Renal pelvis (tissue), 4 donors: ENCODE results near the gene IRAK3. TPM values are rescaled to one million over a fixed set of nuclear protein-coding genes. Genes with fewer than 3 reads are reported as not detected.
"Not testable (repeated sequence)": the region's sequence is repeated elsewhere in the genome, so short reads cannot be mapped to it uniquely, and the experiment has no call there.

Experiments used
- DNase-seq: peaks from one replicate; pipeline ENCODE4 v3.0.0-alpha.2; 2013
- polyA plus RNA-seq, 3 donors: library from polyadenylated mRNA; unstranded; fragments of 120-200 nt; gene quantifications; one replicate each; pipeline ENCODE4 v1.2.1, GENCODE V29; 2013; ENCODE audit not compliant: insufficient read length in 3 of 3

IRAK3 gene
- polyA plus RNA-seq, 3 donors: 2.9 to 4.4 (median 3.8) TPM

- DNase-seq: no peak
Observed at GRCh38 chr12:66302827-66303169, 113.8 kb downstream of the IRAK3 start.

- not testable (repeated sequence) for DNase-seq
Observed at GRCh38 chr12:66303316-66303804, 114.3 kb downstream of the IRAK3 start.

Other genes starting within 250 kb of the IRAK3 start
- gene LLPH, start 58.5 kb upstream of the IRAK3 start, polyA plus RNA-seq: 10 to 100 TPM; 24.1 to 32.5 (median 29.5) TPM
- gene TMBIM4, start 19.2 kb upstream of the IRAK3 start, polyA plus RNA-seq: 100 to 1,000 TPM; 122 to 128 (median 126) TPM
- gene HELB, start 113.3 kb downstream of the IRAK3 start, polyA plus RNA-seq: 1 to 10 TPM; 2.6 to 6.1 (median 4.4) TPM